HG02970 (cell line): Measurements from ENCODE around the gene USHBP1.

Source experiments
- ATAC-seq: cut with Tn5 transposase; IDR thresholded peaks from one replicate; pipeline ENCODE4 v1.9.1; 2021; ENCODE audit warnings: mild to moderate bottlenecking, moderate library complexity, moderate number of reproducible peaks; ENCODE audit not compliant: unreplicated experiment, low FRiP score

The USHBP1 gene, protein sequence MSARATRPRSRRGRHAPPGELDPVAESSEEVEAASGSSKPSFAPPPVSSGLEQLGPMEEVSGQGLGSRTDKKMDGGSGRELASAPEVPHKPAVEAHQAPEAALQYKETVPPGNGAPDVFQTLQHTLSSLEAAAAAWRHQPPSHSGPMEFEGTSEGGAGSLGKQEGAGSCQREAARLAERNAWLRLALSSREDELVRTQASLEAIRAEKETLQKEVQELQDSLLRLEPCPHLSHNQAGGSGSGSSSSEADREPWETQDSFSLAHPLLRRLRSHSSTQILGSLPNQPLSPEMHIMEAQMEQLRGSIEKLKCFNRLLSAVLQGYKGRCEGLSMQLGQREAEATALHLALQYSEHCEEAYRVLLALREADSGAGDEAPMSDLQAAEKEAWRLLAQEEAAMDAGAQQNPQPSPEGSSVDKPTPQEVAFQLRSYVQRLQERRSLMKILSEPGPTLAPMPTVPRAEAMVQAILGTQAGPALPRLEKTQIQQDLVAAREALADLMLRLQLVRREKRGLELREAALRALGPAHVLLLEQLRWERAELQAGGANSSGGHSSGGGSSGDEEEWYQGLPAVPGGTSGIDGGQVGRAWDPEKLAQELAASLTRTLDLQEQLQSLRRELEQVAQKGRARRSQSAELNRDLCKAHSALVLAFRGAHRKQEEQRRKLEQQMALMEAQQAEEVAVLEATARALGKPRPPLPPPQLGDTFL

DNA sequence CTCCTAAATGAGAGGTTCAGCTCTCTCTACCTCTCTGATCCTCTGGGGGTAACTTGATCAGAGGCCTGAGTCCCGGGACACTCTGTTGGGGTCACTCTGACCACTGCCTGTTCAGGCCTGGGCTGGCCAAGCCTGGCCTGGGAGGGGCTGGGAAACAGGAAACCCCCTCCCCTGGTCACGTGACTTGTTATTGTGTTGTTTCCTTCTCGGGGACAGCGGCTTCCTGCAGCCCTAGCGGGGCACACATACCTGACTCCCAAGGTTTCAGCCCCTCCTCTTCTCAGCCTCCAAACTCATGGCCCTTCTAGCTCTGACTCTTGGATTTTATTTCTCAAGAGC lies at the start of gene USHBP1:
Gene USHBP1, minus strand, starts transcription at position 105 of the 339 bp plus-strand sequence. CDS start 446 bp downstream, outside the sequence.
- no peak for ATAC-seq

DNA sequence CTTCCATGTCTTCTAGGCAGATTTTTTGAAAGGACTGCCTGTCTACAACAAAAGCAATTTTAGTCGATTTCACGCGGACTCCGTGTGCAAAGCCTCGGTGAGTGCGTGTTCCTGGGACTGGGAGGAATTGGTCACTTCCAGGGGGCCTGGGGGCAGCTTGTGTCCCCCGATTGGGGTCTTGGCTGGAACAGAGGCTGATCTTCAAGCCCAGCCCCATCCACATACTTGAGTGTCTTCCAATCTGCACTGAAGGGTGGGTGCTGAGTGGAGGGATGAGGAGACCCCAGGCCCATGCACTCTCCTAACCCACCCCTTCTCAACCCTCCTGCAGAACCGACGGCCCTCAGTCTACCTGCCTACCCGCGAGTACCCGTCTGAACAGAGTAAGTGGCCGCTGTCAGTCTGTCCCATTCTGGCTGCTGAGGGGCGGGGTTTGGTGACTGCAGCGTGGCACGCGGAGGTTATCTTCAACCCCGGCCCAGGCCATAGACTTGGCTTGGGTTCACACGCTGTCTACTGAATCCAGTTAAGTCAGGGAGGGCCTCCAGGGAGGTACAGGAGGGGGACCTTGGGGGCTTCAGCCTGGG lies 49.6 kb upstream of the USHBP1 start:
- ATAC-seq, result no peak

DNA sequence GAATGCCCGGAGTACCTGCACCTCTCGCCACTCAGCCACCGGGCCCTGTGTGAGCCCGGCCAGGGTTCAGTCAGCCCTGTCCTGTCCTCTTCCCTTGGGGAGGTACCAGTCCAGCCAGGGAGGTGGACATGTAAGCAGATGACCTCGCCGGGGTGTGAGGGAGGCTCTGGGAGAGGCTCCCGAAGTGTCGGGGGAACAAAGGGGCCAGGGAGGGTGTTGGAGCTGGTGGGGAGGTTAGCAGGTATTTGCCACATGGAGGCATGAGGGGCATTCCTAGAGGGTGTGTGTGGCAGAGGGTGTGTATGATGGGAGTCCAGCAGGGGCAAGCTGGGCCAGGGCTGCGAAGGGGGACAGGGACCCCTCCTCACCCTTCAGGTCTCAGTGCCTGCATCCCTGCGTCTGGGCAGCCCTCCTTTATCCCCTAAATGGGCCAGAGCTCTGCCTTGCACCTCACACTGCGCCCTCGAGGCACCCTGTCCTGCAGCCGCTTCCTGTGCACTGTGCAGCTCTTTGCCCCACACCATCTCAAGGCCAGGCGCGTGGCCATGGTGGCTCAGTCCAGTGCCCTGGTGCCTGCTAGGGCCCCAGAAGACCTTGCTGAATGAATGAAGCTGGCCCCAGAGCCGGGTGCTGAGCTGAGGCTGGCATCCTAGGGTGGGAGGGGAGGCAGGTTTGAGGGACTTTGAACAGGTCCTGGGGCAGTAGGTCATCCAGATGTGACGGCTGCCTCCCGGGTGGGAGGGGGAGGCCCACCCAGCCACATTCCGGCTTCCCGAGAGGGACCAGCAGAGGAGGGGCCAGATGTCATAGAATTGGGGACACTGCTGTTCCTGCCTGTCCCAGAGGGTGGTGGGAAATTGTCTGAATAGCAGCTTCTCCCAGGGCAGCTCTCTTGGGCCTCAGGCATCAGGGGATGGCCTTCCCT lies 47.9 kb upstream of the USHBP1 start:
- ATAC-seq, result no peak

DNA sequence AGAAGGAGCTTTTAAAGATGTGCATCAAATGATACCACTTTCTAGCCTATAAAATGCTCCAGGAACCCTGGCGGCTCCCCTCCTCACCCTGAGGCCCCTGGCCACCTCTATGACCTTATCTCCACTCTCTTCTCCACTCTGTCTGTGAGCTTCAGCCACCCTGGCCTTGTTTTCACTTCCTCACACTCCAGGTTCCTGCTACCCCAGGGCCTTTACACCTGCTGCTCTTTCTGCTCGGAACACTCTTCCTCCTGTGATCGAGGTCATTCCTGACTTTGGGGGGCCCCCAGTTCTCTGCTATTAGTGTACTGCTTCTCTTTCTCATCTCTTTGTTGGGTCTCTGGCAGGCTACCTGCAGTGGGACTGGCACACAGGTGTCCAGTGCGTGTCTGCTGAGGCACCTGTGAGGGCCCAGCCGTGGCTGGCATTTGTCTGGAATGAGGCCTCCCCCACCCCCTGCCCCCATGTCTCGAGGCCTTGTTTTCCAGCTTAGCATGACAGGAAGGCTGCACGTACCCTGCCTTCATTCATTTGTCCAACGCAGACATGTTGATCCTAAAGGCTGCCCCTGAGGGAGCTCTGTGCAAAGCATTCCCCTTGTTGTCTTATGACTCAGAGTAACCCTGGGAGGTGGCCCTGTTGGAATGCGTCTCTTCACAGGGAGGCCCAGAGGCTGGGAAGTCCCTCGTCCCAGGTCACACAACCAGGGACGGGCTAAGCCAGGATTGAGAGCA lies 47.1 kb upstream of the USHBP1 start:
- ATAC-seq, result no peak

DNA sequence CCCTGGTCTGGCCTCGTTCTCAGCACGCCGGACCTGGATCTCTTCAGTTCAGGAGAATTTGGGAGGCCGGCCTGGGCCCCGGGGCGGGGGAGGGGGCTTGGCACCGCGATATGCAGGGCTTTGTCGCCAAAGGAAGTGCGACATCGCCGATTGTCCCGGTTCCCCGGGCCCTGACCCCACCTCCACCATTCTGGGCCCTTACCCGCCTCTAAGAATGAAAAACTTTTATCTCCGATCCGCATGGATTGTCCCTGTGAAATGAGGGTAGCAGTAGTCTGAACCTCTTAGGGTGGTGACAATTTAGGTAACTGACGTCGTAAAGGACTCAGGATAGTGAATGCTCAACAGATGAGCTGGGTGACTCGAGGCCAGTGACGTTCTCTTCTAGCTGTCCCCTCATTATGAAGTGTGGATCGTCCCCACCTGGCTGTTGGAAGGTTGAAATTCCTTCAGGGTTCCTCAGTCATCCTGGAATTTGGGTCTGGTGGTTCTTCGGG lies 45.5 kb upstream of the USHBP1 start:
- no peak for ATAC-seq

DNA sequence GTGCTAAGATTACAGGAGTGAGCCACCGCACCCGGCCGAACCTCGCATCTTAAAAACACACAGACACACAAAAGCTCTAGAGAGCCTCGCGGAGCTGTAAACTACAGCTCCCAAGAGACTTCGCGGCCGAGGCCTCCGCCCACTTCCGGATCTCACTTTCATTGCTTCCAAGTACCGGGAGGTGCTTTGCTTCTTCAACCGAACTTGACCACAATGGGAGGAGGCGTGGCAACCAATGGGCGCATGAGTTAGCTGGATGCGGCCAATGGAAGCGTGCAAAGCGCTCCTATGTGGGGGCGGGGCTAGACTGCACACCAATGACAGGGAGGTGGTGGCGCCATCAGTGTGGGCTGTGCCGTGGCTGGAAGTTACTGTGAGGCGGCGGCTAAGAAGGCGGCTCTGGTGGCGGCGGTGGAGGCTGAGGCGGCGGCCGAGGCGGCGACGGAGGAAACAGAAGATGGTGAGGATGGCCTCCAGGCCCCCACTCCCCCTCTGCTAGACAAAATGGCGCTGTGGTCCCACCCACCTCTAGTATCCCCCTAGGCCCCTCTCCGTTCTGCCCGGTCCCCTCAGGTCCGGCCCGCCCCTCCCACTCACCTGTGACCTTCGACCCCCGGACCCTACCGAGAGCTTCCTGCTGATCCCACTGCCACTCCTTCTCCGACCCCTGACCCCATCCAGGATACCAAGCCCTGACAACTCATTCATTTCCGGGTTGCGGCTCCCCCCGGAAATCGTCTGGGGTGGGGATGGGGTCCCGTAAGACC lies 44.8 kb upstream of the USHBP1 start, which contains the start of gene DDA1:
Gene DDA1, plus strand, starts transcription at position 366 of the 767 bp plus-strand sequence. Its CDS starts 92 bp downstream, at position 458.
- ATAC-seq, result peak; percentile 55

DNA sequence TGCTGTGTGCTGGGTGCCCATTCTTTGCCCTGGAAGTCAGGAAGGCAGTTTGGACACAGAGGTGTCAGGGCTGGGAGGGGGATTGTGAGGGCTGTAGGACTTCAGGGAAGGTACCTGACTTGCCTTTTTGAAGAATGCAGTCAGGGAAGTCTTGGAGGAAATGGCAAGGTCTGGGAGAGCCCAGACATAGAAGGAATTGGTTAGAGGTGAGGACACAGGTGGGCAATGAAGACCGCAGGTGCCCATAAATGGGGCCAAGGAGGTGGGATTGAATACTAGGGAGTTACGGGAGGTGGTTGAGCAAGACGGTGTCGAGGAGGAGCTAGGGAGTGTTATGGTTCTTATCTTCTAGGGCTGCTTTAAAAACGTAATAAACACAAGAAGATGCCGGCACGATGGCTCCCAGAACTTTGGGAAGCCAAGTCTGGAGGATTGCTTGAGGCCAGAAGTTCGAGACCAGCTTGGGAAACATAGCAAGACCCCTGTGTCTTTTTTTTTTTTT lies 43.4 kb upstream of the USHBP1 start:
- no peak for ATAC-seq

DNA sequence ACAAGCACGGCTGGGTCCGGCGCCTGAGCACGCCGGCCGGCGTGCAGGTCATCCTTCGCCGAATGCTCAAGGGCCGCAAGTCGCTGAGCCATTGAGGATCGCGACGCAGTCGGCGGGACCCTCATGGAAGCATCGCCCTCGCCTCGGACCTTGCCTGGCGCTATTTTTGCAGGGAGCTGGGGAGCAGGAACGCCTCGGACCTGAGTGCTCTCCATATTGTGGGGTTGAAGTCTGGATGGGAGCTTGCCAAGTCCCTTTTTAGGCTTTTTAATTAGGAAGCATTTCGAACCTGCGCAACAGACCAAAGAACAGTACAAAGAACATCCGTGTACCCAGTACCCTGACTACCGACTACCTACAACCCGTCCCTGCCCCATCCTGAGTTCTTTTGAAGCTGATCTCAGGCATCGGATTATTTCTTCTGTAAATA lies 41.8 kb upstream of the USHBP1 start:
- no peak for ATAC-seq

DNA sequence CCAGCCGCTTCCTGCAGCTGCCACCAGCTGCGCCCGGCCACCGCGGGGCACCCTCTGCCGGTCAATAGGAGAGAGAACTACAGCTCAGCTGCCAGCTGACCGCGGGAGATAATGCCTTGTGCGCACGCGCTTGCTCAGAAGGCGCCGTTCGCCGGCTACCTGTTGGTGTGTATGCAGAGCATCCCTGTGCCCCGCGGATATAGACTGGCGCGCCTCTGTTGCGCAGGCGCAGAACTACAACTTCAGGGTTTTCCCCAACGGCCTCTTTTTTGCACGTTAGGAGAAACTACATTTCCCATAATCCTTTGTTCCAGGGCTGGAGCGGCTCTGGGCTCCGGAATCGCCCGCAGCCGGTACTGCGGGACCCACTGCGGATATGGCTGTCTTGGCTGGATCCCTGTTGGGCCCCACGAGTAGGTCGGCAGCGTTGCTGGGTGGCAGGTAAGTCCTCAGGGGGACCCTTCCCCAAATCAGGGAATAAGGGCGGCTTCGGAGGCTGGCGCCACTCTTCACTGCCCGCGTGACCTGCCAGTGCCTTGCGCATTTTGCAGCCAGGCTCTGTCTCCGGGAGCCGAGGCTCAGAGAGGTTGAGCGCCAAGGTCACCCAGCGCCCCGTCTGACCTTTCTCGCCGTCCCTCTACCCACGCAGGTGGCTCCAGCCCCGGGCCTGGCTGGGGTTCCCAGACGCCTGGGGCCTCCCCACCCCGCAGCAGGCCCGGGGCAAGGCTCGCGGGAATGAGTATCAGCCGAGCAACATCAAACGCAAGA lies 41.2 kb upstream of the USHBP1 start, which contains the start of gene MRPL34:
Gene MRPL34, plus strand, starts transcription at position 356 of the 768 bp plus-strand sequence. Its CDS starts 21 bp downstream, at position 377.
- peak; percentile 76 for ATAC-seq

DNA sequence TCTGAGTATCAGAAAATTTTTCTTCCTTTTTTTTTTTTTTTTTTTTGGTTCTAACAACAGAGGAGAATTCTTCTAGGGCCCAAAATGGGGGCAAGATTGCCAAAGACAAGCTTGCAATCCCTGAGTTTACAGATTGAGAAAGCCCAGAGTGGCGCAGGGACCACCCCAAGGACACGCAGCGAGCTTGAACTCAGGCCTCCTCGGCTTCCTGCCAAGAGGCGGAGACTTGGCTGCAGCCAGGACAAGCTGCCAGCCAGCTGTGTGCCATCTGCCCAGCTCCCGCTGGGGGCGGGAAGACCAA lies 40.6 kb upstream of the USHBP1 start:
- no peak for ATAC-seq

DNA sequence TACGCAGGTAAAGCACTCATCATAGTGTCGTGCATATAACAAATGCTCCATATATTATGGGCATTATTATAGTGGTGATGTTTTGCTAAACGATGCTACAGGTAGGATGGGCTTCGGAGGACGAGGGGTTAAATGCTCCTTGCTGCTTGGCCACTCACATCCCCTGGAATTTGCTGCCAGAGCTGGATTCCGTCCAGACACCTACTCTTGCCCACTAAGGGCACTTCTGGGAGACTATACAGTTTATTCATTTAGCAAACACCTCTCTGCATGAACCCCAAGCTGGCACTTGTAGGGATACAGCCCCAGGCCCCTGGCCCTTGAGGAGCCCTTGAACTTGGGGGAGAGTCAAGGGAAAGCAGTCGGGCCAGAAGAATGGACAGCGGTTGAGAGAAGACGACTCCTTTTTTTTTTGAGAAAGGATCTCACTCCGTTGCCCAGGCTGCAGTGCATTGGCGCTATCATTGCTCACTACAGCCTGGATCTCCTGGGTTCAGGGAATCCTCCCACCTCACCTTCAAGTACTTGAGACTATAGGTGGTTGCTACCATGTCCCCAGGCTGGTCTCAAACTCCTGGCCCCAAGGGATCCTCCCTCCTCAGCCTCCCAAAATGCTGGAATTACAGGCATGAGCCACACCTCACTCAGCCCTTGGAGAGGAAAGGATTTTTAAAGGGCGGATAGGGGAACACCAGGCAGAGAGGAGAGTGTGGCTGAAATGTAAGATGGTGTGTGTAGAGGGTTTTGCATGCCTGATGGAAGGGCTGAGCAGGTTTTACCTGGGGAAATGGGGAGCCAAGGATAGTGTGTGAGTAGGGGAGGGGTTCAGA lies 40.1 kb upstream of the USHBP1 start:
- ATAC-seq, result no peak

DNA sequence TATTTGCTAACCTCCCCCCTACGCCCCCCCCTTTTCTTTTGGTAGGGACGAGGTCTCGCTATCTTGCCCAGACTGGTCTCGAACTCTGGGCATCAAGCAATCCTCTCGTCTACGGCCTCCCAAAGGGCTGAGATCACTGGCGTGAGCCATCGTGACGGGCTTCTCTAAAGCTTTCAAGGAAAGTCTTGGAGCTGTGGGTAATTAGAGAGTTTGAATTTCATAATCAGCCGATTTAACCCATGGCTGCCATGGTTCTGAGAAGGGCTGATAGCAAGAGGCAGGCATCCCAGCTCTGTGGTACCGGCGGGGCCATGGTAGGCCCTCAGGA lies 39.4 kb upstream of the USHBP1 start:
- ATAC-seq, result no peak

DNA sequence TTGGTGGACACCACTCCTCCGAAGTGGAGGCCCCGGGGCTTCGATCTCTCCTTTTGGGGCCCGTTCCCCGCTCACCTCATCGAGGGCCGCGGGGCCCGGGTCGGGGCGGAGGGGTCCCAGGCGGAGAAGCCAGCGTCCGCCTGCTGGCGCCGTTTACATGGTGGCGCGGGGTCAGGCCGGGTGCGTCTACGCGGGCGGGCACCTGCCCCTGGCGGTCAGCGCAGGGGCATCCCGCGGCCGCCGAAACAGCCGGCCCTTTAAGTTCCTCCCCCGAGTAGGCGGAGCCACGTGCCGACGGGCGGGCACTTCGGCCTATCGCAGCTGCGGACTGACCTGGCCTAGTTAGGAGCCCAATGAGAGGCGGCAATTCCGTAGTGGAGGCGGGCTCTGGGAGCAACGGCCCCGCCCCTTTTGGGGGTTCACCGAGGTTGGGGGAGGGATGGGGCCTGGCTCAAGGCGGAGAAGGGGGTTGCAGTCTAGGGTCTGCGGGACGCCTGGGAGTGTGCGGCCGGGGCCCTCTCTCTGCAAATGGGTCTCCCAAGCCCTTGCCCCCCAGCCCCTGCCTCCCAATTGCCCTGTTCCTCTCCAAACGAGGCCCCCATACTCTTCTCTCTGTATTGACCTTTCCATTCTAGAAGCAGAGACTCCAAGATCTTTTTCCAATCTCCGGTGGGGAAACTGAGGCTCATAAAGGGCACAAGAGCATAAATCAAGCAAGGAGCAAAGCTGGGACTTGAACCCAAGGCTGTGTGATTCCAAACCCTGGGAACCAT lies 38.8 kb upstream of the USHBP1 start, which contains the start of gene ABHD8:
Gene ABHD8, minus strand, starts transcription at position 259 of the 773 bp plus-strand sequence. CDS start 1,809 bp downstream, outside the sequence.
- peak; percentile 44 for ATAC-seq

DNA sequence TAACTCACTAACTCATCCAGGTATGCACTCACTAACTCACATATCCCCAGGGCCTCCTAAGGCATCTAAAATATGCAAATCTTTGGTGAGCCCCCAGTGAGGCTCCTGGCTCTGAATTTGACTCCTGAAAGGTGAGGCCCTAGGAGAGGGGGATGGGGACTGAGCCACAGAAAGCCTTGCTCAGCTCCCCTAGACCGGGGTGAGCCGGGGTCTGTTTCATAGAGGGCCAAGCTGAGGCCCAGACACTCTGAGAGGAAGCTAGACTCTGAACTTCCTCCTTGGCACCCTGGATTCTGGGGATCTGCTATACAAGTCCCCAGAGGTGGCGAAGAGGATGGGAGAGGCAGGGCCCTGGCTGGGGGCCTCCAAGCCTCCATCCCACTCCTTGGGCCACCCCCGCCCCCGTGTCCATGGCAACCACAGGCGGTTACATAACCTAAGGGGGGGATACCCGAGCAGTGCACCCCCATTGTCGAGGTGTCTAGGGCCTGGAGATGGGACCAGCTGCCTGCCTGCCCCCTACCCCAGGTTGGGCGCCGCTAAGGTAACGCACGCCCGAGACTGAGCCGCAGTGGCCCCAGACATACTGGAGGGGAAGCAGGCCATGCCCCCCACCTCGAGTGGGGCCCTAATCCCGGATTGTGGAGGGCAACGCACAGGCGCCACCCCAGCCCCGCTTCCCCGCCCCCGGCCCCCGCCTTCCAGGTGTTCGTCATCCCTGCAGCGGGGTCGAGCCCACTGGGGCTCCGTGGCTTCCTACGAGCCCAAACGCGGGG lies 38.0 kb upstream of the USHBP1 start:
- ATAC-seq, result no peak

DNA sequence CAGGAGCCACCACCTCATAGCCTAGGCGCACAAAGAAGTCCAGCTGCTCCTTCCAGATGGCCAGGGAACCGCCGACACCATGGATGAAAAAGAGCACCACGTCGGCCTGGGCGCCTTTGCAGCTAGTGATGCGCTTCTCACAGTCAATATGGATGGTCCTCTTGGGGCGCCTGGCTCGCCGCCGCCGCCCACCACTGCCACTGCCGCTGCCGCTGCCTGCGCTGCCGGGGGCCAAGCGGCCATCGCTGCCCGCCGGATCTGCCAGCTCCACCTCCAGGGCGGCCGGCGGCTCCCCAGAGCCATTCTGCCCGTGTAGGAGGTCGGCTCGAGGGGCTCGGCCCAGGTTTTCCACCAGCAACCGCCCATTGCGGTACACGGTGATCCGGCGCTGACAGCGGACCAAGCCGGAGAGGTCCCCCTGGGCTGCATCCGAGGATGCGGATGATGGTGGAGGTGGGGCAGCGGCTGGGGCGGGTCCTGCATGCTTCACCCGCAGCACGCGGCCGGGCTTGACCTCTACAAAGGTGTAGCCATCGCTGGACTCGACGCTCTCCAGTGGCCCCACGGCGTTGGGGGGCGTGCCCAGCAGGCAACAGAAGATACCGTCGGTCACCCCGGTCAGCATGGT lies 36.6 kb upstream of the USHBP1 start:
- no peak for ATAC-seq
